Measurements from ENCODE around the gene BMP6. TPM values are rescaled to one million over a fixed set of nuclear protein-coding genes. Genes with fewer than 3 reads are reported as not detected.

BMP6 gene
- total RNA-seq, 1 experiment from 2014 or later = 0.28 TPM

GRCh38 chr6:7903673-7904072 is 177.8 kb downstream of the BMP6 start:
- Histone ChIP-seq H4K5ac (ENCODE audit: insufficient read length, low read depth, low read length) (no peak overlapping the region), H4K91ac (ENCODE audit: insufficient read length, low read depth, low read length) (no peak overlapping the region), H3K9ac (ENCODE audit: extremely low read depth, insufficient read length, low read length) (no peak overlapping the region), H3K23me2 (ENCODE audit: insufficient read length, low read depth, low read length, poor library complexity, severe bottlenecking) (no peaks in the 10 kb centered on the region), H3K79me2 (ENCODE audit: insufficient read depth, low read length) (peaks cover 19% of the 10 kb centered on the region; the same call in 1 of the 2 replicates), H3T11ph (ENCODE audit: low read length) (no peak overlapping the region), H3K23ac (ENCODE audit: insufficient read length, low read depth, low read length) (no peak overlapping the region), H2AK5ac (ENCODE audit: insufficient read length, low read length) (no peak overlapping the region), H3K79me1 (ENCODE audit: insufficient read depth, low read depth, low read length, poor library complexity, severe bottlenecking) (no peaks in the 10 kb centered on the region), H3K4me2 (ENCODE audit: insufficient read depth, insufficient read length, low read length) (no peak overlapping the region), H4K20me1 (ENCODE audit: control insufficient read depth, insufficient read depth, insufficient read length) (no peaks in the 10 kb centered on the region), H2BK15ac (ENCODE audit: low read depth, low read length) (no peak overlapping the region), H2BK5ac (ENCODE audit: insufficient read length, low read length) (no peak overlapping the region), H3K9me3 (ENCODE audit: control insufficient read depth, low read depth, low read length) (no peaks in the 10 kb centered on the region), H2BK20ac (ENCODE audit: low read depth, low read length, poor library complexity, severe bottlenecking) (no peak overlapping the region), H3K18ac (ENCODE audit: insufficient read length, low read depth, low read length) (no peak overlapping the region), H2AFZ (ENCODE audit: low read length) (no peak overlapping the region), H4K8ac (replicated peaks; ENCODE audit: insufficient read length, low read depth, low read length) (no peak overlapping the region), H3K14ac (ENCODE audit: insufficient read depth, low read length) (no peak overlapping the region), H2BK12ac (ENCODE audit: insufficient read length, low read depth, low read length) (no peak overlapping the region), H3K27ac (ENCODE audit: insufficient read length, low read depth, low read length) (no peak overlapping the region), H3K27me3 (ENCODE audit: insufficient read depth, low read length) (no peaks in the 10 kb centered on the region), H3K56ac (ENCODE audit: insufficient read length, low read depth, low read length) (no peak overlapping the region), H3K4ac (ENCODE audit: low read depth, low read length) (no peak overlapping the region), H2BK120ac (ENCODE audit: low read depth, low read length, poor library complexity, severe bottlenecking) (no peak overlapping the region), H3K4me1 (ENCODE audit: insufficient read depth, low read length) (no peaks in the 10 kb centered on the region)
- no peak overlapping the region for H3K4me3 Mint-ChIP-seq
- H3K36me3 Mint-ChIP-seq (ENCODE audit: insufficient read depth in 1 of 3, low read depth in 3 of 3) = peaks cover 35 to 68% (median 65%) of the 10 kb centered on the region in 3 experiments; a peak in 6 of 7 replicates
- no peak overlapping the region for H3K27ac Mint-ChIP-seq
- no peak for TF ChIP-seq CTCF (conservative IDR thresholded peaks at IDR 0.05)
- H3K9me3 Mint-ChIP-seq = no peaks in the 10 kb centered on the region
- no peak for DNase-seq
- no CpG with 5 or more reads among the region's 3 CpGs for WGBS (ENCODE audit: extremely low coverage, insufficient read length, low lambda C conversion rate)
- no peaks in the 10 kb centered on the region for H3K27me3 Mint-ChIP-seq (ENCODE audit: low read depth)
- H3K4me1 Mint-ChIP-seq = peaks cover 3 to 4% of the 10 kb centered on the region in 2 experiments; a peak in 2 of 4 replicates
